Activated T-helper 17 cell treated with anti-CD3 and anti-CD28 coated beads, Interleukin-2, amount 50 U/mL, for 72 hours (primary cell): ENCODE results near the gene KLF2. TPM values are rescaled to one million over a fixed set of nuclear protein-coding genes. Genes with fewer than 3 reads are reported as not detected.
"Not testable (repeated sequence)": the region's sequence is repeated elsewhere in the genome, so short reads cannot be mapped to it uniquely, and the experiment has no call there.

ENCODE experiments used
- ATAC-seq: fragments of 150-1000 bp; cut with Tn5 transposase; replicated peaks from 2 replicates; pipeline ENCODE4 v1.10.0; 2021; ENCODE audit warnings: mild to moderate bottlenecking, moderate library complexity
- H3K27ac Mint-ChIP-seq: one replicate; pipeline ENCODE4 v1.8.0; 2022; ENCODE audit warnings: mixed read lengths
- H3K27me3 Mint-ChIP-seq: one replicate; pipeline ENCODE4 v1.8.0; 2022; ENCODE audit warnings: mixed read lengths
- H3K36me3 Mint-ChIP-seq: one replicate; pipeline ENCODE4 v1.8.0; 2022; ENCODE audit warnings: low read depth, mild to moderate bottlenecking, mixed read lengths
- H3K4me1 Mint-ChIP-seq: one replicate; pipeline ENCODE4 v1.8.0; 2022; ENCODE audit warnings: mixed read lengths
- H3K4me3 Mint-ChIP-seq: one replicate; pipeline ENCODE4 v1.8.0; 2022; ENCODE audit warnings: mild to moderate bottlenecking, mixed read lengths
- H3K9me3 Mint-ChIP-seq: one replicate; pipeline ENCODE4 v1.8.0; 2022; ENCODE audit warnings: mixed read lengths
- total RNA-seq, 2 donors: library from RNA; stranded (reverse); gene quantifications; one replicate each; pipeline ENCODE4 v1.2.3, GENCODE V29; 2022

The KLF2 gene
- total RNA-seq, 2 donors from 2014 or later = 1.9 to 9.9 TPM

- Mint-ChIP-seq H3K36me3 (no peaks in the 10 kb centered on the region), H3K4me1 (peaks cover 36% of the 10 kb centered on the region), H3K4me3 (peak overlapping the region; percentile 72)
Observed at GRCh38 chr19:16337809-16338469, 13.3 kb downstream of the KLF2 start.

GRCh38 chr19:16338470-16339360 lies 14.1 kb downstream of the KLF2 start:
- peak overlapping the region; percentile 83 for H3K27ac Mint-ChIP-seq
- no peaks in the 10 kb centered on the region for H3K36me3 Mint-ChIP-seq
- H3K9me3 Mint-ChIP-seq = peaks cover 5% of the 10 kb centered on the region
- peak; percentile 76 for ATAC-seq
- H3K4me1 Mint-ChIP-seq = peaks cover 36% of the 10 kb centered on the region
- H3K27me3 Mint-ChIP-seq = no peaks in the 10 kb centered on the region
- peak overlapping the region; percentile 72 for H3K4me3 Mint-ChIP-seq

More at GRCh38 chr19:16337809-16338469, 13.3 kb downstream of the KLF2 start:
- H3K27ac Mint-ChIP-seq = no peak overlapping the region
- H3K9me3 Mint-ChIP-seq = peaks cover 5% of the 10 kb centered on the region
- no peak for ATAC-seq
- H3K27me3 Mint-ChIP-seq = no peaks in the 10 kb centered on the region

- H3K4me3 Mint-ChIP-seq = peak overlapping the region; percentile 72
Observed at GRCh38 chr19:16339361-16339725, 14.7 kb downstream of the KLF2 start.

GRCh38 chr19:16340092-16340491 lies 15.5 kb downstream of the KLF2 start:
- no peak overlapping the region for H3K4me3 Mint-ChIP-seq
- H3K36me3 Mint-ChIP-seq = no peaks in the 10 kb centered on the region
- no peaks in the 10 kb centered on the region for H3K27me3 Mint-ChIP-seq
- H3K9me3 Mint-ChIP-seq = no peaks in the 10 kb centered on the region
- ATAC-seq = no peak
- H3K4me1 Mint-ChIP-seq = peaks cover 36% of the 10 kb centered on the region
- no peak overlapping the region for H3K27ac Mint-ChIP-seq

More at GRCh38 chr19:16339361-16339725, 14.7 kb downstream of the KLF2 start:
- no peaks in the 10 kb centered on the region for H3K27me3 Mint-ChIP-seq
- ATAC-seq = no peak
- no peaks in the 10 kb centered on the region for H3K36me3 Mint-ChIP-seq
- peak overlapping the region; percentile 83 for H3K27ac Mint-ChIP-seq
- peaks cover 2% of the 10 kb centered on the region for H3K9me3 Mint-ChIP-seq
- peaks cover 36% of the 10 kb centered on the region for H3K4me1 Mint-ChIP-seq

GRCh38 chr19:16340654-16341053 lies 16.0 kb downstream of the KLF2 start:
- Mint-ChIP-seq H3K27ac (no peak overlapping the region), H3K9me3 (no peaks in the 10 kb centered on the region), H3K36me3 (no peaks in the 10 kb centered on the region), H3K27me3 (no peaks in the 10 kb centered on the region), H3K4me3 (peak overlapping the region; percentile 0), H3K4me1 (peaks cover 36% of the 10 kb centered on the region)
- no peak for ATAC-seq

GRCh38 chr19:16342002-16342715 lies 17.5 kb downstream of the KLF2 start:
- peaks cover 36% of the 10 kb centered on the region for H3K4me1 Mint-ChIP-seq
- H3K36me3 Mint-ChIP-seq = no peaks in the 10 kb centered on the region
- H3K27ac Mint-ChIP-seq = peak overlapping the region; percentile 33
- H3K27me3 Mint-ChIP-seq = no peaks in the 10 kb centered on the region
- ATAC-seq = peak; percentile 70
- no peaks in the 10 kb centered on the region for H3K9me3 Mint-ChIP-seq
- H3K4me3 Mint-ChIP-seq = peak overlapping the region; percentile 60

GRCh38 chr19:16343156-16343555 lies 18.5 kb downstream of the KLF2 start:
- no peaks in the 10 kb centered on the region for H3K9me3 Mint-ChIP-seq
- no peak for ATAC-seq
- H3K4me3 Mint-ChIP-seq = no peak overlapping the region
- H3K27ac Mint-ChIP-seq = no peak overlapping the region
- no peaks in the 10 kb centered on the region for H3K36me3 Mint-ChIP-seq
- H3K4me1 Mint-ChIP-seq = peaks cover 29% of the 10 kb centered on the region
- H3K27me3 Mint-ChIP-seq = no peaks in the 10 kb centered on the region

GRCh38 chr19:16345457-16345856 lies 20.8 kb downstream of the KLF2 start:
- no peak overlapping the region for H3K27ac Mint-ChIP-seq
- H3K36me3 Mint-ChIP-seq = no peaks in the 10 kb centered on the region
- no peaks in the 10 kb centered on the region for H3K9me3 Mint-ChIP-seq
- no peak overlapping the region for H3K4me3 Mint-ChIP-seq
- no peaks in the 10 kb centered on the region for H3K27me3 Mint-ChIP-seq
- peaks cover 23% of the 10 kb centered on the region for H3K4me1 Mint-ChIP-seq
- ATAC-seq = no peak

- H3K9me3 Mint-ChIP-seq, ATAC-seq, H3K27me3 Mint-ChIP-seq, H3K4me3 Mint-ChIP-seq, H3K36me3 Mint-ChIP-seq, H3K27ac Mint-ChIP-seq: not testable (repeated sequence)
- peaks cover 23% of the 10 kb centered on the region for H3K4me1 Mint-ChIP-seq
Observed at GRCh38 chr19:16347099-16347498, 22.5 kb downstream of the KLF2 start.

GRCh38 chr19:16347706-16348105 lies 23.1 kb downstream of the KLF2 start:
- no peaks in the 10 kb centered on the region for H3K9me3 Mint-ChIP-seq
- H3K27me3 Mint-ChIP-seq = no peaks in the 10 kb centered on the region
- H3K27ac Mint-ChIP-seq = no peak overlapping the region
- peaks cover 20% of the 10 kb centered on the region for H3K4me1 Mint-ChIP-seq
- no peak overlapping the region for H3K4me3 Mint-ChIP-seq
- no peak for ATAC-seq
- H3K36me3 Mint-ChIP-seq = no peaks in the 10 kb centered on the region

- H3K9me3 Mint-ChIP-seq = no peaks in the 10 kb centered on the region
- H3K27ac Mint-ChIP-seq = no peak overlapping the region
- no peaks in the 10 kb centered on the region for H3K36me3 Mint-ChIP-seq
- H3K4me3 Mint-ChIP-seq = peak overlapping the region; percentile 32
- ATAC-seq = no peak
- peaks cover 20% of the 10 kb centered on the region for H3K4me1 Mint-ChIP-seq
- no peaks in the 10 kb centered on the region for H3K27me3 Mint-ChIP-seq
Observed at GRCh38 chr19:16349551-16350152, 25.0 kb downstream of the KLF2 start.

- peak; percentile 23 for ATAC-seq
- no peaks in the 10 kb centered on the region for H3K9me3 Mint-ChIP-seq
- no peaks in the 10 kb centered on the region for H3K27me3 Mint-ChIP-seq
- H3K27ac Mint-ChIP-seq = no peak overlapping the region
- H3K4me1 Mint-ChIP-seq = peaks cover 20% of the 10 kb centered on the region
- peak overlapping the region; percentile 42 for H3K4me3 Mint-ChIP-seq
- no peaks in the 10 kb centered on the region for H3K36me3 Mint-ChIP-seq
Observed at GRCh38 chr19:16351133-16351809, 26.6 kb downstream of the KLF2 start.

GRCh38 chr19:16355293-16356043 lies 30.8 kb downstream of the KLF2 start:
- ATAC-seq = peak; percentile 26
- peaks cover 35% of the 10 kb centered on the region for H3K4me1 Mint-ChIP-seq
- no peaks in the 10 kb centered on the region for H3K9me3 Mint-ChIP-seq
- H3K4me3 Mint-ChIP-seq = no peak overlapping the region
- H3K36me3 Mint-ChIP-seq = peaks cover 15% of the 10 kb centered on the region
- H3K27ac Mint-ChIP-seq = no peak overlapping the region
- H3K27me3 Mint-ChIP-seq = no peaks in the 10 kb centered on the region
